Measurements from ENCODE around the gene CDH20. TPM values are rescaled to one million over a fixed set of nuclear protein-coding genes. Genes with fewer than 3 reads are reported as not detected.

Gene CDH20
- not detected for total RNA-seq
- under 1 TPM in 2 of 3 donors, not detected in 1; 0.04 to 0.05 TPM for polyA plus RNA-seq
- long read RNA-seq, donor 1: 0 reads
- long read RNA-seq, donor 2: 0 reads

DNA sequence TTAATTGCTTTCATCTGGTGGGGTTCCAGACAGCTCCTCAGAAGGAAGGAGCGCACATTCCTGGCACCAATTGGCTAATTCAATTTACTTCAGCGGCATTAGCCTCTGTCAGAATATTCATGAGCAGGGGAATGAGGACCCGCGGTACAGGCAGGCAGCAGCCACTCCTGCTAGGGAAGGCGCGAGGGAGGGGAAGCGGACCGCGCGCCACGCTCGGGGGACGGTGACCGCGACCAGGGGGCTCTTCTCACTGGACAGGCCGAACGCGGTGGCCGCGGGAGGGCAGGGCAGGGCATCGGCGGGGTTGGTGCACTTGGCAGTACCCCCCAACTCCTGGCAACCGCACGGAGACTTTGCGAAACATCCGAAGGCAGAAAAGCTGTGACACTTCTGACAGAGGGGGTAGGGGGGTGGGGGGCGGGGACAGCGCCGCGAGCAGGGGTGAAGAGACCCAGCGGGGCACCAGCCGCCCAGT lies at the start of gene CDH20:
TSS of gene CDH20 (plus strand) at position 160 of the 475 bp plus-strand sequence.
- WGBS, 5 donors: 5 to 8% (median 5%) methylated on average over 16 to 32 of the region's 32 CpGs
- TF ChIP-seq, protein P1, sequence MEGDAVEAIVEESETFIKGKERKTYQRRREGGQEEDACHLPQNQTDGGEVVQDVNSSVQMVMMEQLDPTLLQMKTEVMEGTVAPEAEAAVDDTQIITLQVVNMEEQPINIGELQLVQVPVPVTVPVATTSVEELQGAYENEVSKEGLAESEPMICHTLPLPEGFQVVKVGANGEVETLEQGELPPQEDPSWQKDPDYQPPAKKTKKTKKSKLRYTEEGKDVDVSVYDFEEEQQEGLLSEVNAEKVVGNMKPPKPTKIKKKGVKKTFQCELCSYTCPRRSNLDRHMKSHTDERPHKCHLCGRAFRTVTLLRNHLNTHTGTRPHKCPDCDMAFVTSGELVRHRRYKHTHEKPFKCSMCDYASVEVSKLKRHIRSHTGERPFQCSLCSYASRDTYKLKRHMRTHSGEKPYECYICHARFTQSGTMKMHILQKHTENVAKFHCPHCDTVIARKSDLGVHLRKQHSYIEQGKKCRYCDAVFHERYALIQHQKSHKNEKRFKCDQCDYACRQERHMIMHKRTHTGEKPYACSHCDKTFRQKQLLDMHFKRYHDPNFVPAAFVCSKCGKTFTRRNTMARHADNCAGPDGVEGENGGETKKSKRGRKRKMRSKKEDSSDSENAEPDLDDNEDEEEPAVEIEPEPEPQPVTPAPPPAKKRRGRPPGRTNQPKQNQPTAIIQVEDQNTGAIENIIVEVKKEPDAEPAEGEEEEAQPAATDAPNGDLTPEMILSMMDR (IDR thresholded peaks at IDR 0.05 in 8 of 11, conservative IDR thresholded peaks at IDR 0.05 in 3 of 11): no peak
- no peak for TF ChIP-seq POLR2A (IDR thresholded peaks at IDR 0.05)
- no peak for TF ChIP-seq POLR2AphosphoS5 (IDR thresholded peaks at IDR 0.05)
- no peak for DNase-seq
- no peaks in the 10 kb centered on the region for H3K9me3 ChIP-seq
- H3K36me3 ChIP-seq: no peaks in the 10 kb centered on the region
- H3K4me3 ChIP-seq: peak within 1 kb of the TSS in 7 of 8 donors; percentile 19 to 59 (median 30)
- peaks cover 0 to 30% (median 19%) of the 10 kb centered on the region in 6 donors for H3K4me1 ChIP-seq
- H3K27me3 ChIP-seq (replicated peaks in 1 of 7): peaks cover 0 to 67% (median 23%) of the 10 kb centered on the region in 7 donors
- intact Hi-C loops (cut with DNase I; ENCODE audit: low total_unique reads): no loop called here
- no peak within 1 kb of the TSS for H3K27ac ChIP-seq

DNA sequence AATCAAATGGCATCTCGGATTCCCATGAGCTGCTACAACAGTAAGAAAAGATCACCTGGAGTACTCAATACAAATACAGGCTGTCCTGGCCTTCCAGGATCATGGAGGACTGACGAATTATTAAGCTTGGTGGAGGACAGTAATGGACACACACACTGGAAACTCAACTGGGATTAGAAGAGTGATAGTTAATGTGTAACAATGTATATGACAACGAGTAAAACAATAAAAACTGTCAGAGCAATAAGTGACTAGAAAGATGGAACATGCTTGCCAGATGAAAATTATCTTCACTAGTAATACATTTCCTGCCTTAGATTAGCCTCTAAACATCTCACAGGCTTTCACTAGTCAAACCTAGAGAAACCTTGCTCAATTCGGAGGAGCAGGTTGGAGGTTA lies 49.2 kb upstream of the CDH20 start:
- no peaks in the 10 kb centered on the region for H3K27me3 ChIP-seq (replicated peaks in 1 of 7)
- WGBS, 5 donors: 74 to 89% (median 74%) methylated on average over 4 of the region's 4 CpGs
- H3K36me3 ChIP-seq: no peaks in the 10 kb centered on the region
- H3K27ac ChIP-seq: no peak overlapping the region
- intact Hi-C loops (cut with DNase I; ENCODE audit: low total_unique reads): no loop called here
- TF ChIP-seq POLR2AphosphoS5 (IDR thresholded peaks at IDR 0.05) (no peak), POLR2A (IDR thresholded peaks at IDR 0.05) (no peak)
- TF ChIP-seq, protein P1 (IDR thresholded peaks at IDR 0.05 in 8 of 11, conservative IDR thresholded peaks at IDR 0.05 in 3 of 11): no peak
- H3K9me3 ChIP-seq: peaks cover 0 to 17% (median 12%) of the 10 kb centered on the region in 8 donors
- no peak for DNase-seq
- no peaks in the 10 kb centered on the region for H3K4me1 ChIP-seq
- H3K4me3 ChIP-seq: no peak overlapping the region

DNA sequence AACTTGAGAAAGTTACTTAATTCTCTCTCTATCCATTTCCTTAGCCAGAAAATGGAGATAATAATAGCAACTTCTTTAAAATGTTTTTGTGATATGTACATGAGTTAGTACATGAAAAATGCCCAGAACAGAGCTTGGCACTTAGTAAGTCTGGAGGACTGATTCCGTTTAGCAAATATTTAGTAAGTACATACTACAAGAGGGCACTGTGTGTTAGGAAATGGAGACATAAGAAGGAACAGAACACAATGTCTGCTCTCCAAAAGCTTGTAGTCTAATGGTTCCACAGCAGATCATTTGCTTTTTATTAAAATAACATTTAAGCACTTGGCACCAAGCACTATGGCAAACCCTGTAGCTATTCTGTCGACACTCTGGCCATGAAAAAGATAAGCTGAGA lies 47.5 kb upstream of the CDH20 start:
- H3K4me1 ChIP-seq: no peaks in the 10 kb centered on the region
- intact Hi-C loops (cut with DNase I; ENCODE audit: low total_unique reads): no loop called here
- H3K27ac ChIP-seq: no peak overlapping the region
- 81 to 93% (median 91%) methylated on average over 2 of the region's 2 CpGs for WGBS, 5 donors
- H3K36me3 ChIP-seq: no peaks in the 10 kb centered on the region
- H3K4me3 ChIP-seq: no peak overlapping the region
- no peak for TF ChIP-seq POLR2A (IDR thresholded peaks at IDR 0.05)
- TF ChIP-seq, protein P1 (IDR thresholded peaks at IDR 0.05 in 8 of 11, conservative IDR thresholded peaks at IDR 0.05 in 3 of 11): no peak
- no peak for TF ChIP-seq POLR2AphosphoS5 (IDR thresholded peaks at IDR 0.05)
- H3K27me3 ChIP-seq (replicated peaks in 1 of 7): no peaks in the 10 kb centered on the region
- H3K9me3 ChIP-seq: peaks cover 0 to 13% (median 10%) of the 10 kb centered on the region in 8 donors
- DNase-seq: no peak

DNA sequence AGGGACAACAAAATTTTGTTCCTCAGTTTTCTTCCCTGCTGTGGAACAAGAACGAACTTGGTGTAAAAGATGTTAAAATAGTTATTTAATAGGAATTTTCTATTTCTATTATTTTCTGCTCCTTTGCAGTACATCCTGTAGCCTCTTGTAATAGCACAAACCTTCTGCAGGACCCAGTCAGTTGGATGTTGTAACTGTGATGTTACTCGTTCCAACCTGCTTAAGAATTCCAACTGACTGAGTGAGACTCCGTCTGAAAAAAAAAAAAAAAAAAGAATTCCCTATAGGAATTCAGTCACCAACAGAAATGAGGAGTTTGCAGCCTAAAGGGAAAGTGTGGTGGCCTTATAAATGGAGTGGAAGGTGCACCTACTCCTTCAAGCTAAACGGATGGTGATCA lies 46.4 kb upstream of the CDH20 start:
- DNase-seq: no peak
- intact Hi-C loops (cut with DNase I; ENCODE audit: low total_unique reads): no loop called here
- 78 to 93% (median 81%) methylated on average over 4 of the region's 4 CpGs for WGBS, 5 donors

More for the DNA sequence above, 46.4 kb upstream of the CDH20 start:
- no peaks in the 10 kb centered on the region for H3K27me3 ChIP-seq (replicated peaks in 1 of 7)
- no peak for TF ChIP-seq POLR2AphosphoS5 (IDR thresholded peaks at IDR 0.05)
- TF ChIP-seq, protein P1 (IDR thresholded peaks at IDR 0.05 in 8 of 11, conservative IDR thresholded peaks at IDR 0.05 in 3 of 11): no peak
- no peak for TF ChIP-seq POLR2A (IDR thresholded peaks at IDR 0.05)
- no peaks in the 10 kb centered on the region for H3K36me3 ChIP-seq
- H3K9me3 ChIP-seq: peaks cover 0 to 2% (median 0%) of the 10 kb centered on the region in 8 donors
- no peaks in the 10 kb centered on the region for H3K4me1 ChIP-seq
- H3K4me3 ChIP-seq: no peak overlapping the region
- no peak overlapping the region for H3K27ac ChIP-seq
